Liver (tissue), 9 donors: ENCODE measurements around the gene ARHGEF26. TPM values are rescaled to one million over a fixed set of nuclear protein-coding genes. Genes with fewer than 3 reads are reported as not detected.

Experiments used
- DNase-seq: peaks from one replicate; pipeline ENCODE4 v3.0.0-alpha.2; 2017; ENCODE audit warnings: low spot score
- H3K27ac ChIP-seq, 2 donors: one replicate each; pipeline ENCODE4 v1.7.0; 2013; ENCODE audit warnings: inconsistent platforms in 2 of 2, low read length in 2 of 2, control low read depth in 1 of 2, low read depth in 1 of 2, mild to moderate bottlenecking in 1 of 2
- H3K27me3 ChIP-seq, 4 donors: one replicate each; pipeline versions ENCODE4 v1.6.1 to v1.7.0; 2013; ENCODE audit warnings: low read length in 3 of 4, inconsistent platforms in 1 of 4, mild to moderate bottlenecking in 1 of 4, moderate library complexity in 1 of 4; ENCODE audit not compliant: control insufficient read depth in 4 of 4, insufficient read depth in 4 of 4
- H3K36me3 ChIP-seq, 4 donors: one replicate each; pipeline versions ENCODE4 v1.6.1 to v1.7.0; 2013; ENCODE audit warnings: low read length in 3 of 4, mild to moderate bottlenecking in 3 of 4, low read depth in 1 of 4, moderate library complexity in 1 of 4; ENCODE audit not compliant: control insufficient read depth in 4 of 4, insufficient read depth in 3 of 4
- H3K4me1 ChIP-seq, 4 donors: one replicate each; pipeline versions ENCODE4 v1.6.1 to v1.7.0; 2013; ENCODE audit warnings: low read length in 3 of 4, mild to moderate bottlenecking in 3 of 4, moderate library complexity in 1 of 4; ENCODE audit not compliant: control insufficient read depth in 4 of 4, insufficient read depth in 4 of 4
- H3K4me3 ChIP-seq, 3 donors: one replicate each; pipeline versions ENCODE4 v1.6.1 to v1.7.0; 2013; ENCODE audit warnings: low read length in 3 of 3, control low read depth in 1 of 3, low read depth in 1 of 3, mild to moderate bottlenecking in 1 of 3
- H3K9ac ChIP-seq, 2 donors: one replicate each; pipeline ENCODE4 v1.7.0; 2013; ENCODE audit warnings: low read length in 2 of 2, mild to moderate bottlenecking in 2 of 2, moderate library complexity in 2 of 2, control low read depth in 1 of 2, low read depth in 1 of 2
- H3K9me3 ChIP-seq, 4 donors: one replicate each; pipeline versions ENCODE4 v1.6.1 to v1.7.0; 2013; ENCODE audit warnings: low read length in 3 of 4; ENCODE audit not compliant: control insufficient read depth in 4 of 4
- ATF3 ChIP-seq: IDR thresholded peaks from 2 replicates; pipeline ENCODE4 v1.6.1; 2016; ENCODE audit warnings: antibody characterized with exemption
- CTCF ChIP-seq: fragments of 150-350 bp; IDR thresholded peaks from 2 replicates; pipeline ENCODE4 v1.5.1; 2017; ENCODE audit warnings: improper control_type of control experiment, low read depth, low read length; ENCODE audit not compliant: missing input control
- FOXA1 ChIP-seq: IDR thresholded peaks from 2 replicates; pipeline ENCODE4 v1.6.1; 2016; ENCODE audit warnings: antibody characterized with exemption
- GABPA ChIP-seq, 2 donors: IDR thresholded peaks in 1 of 2; conservative IDR thresholded peaks in 1 of 2; 2 replicates each; pipeline ENCODE4 v1.6.1; 2016; ENCODE audit warnings: antibody characterized with exemption in 2 of 2, mild to moderate bottlenecking in 1 of 2, moderate library complexity in 1 of 2
- HNF4A ChIP-seq, 2 donors: conservative IDR thresholded peaks; 2 replicates each; pipeline ENCODE4 v1.6.1; 2016; ENCODE audit warnings: antibody characterized with exemption in 2 of 2, mild to moderate bottlenecking in 2 of 2
- HNF4G ChIP-seq: IDR thresholded peaks from 2 replicates; pipeline ENCODE4 v1.6.1; 2016; ENCODE audit warnings: antibody characterized with exemption
- JUND ChIP-seq, 2 donors: IDR thresholded peaks; 2 replicates each; pipeline ENCODE4 v1.6.1; 2016; ENCODE audit warnings: antibody characterized with exemption in 2 of 2
- MAX ChIP-seq: IDR thresholded peaks from 2 replicates; pipeline ENCODE4 v1.6.1; 2016; ENCODE audit warnings: antibody characterized with exemption
- NR2F2 ChIP-seq: IDR thresholded peaks from 2 replicates; pipeline ENCODE4 v1.6.1; 2016; ENCODE audit warnings: antibody characterized with exemption
- RAD21 ChIP-seq, 2 donors: IDR thresholded peaks; 2 replicates each; pipeline ENCODE4 v1.6.1; 2016; ENCODE audit warnings: antibody characterized with exemption in 2 of 2, mild to moderate bottlenecking in 2 of 2
- REST ChIP-seq: IDR thresholded peaks from 2 replicates; pipeline ENCODE4 v1.6.1; 2016; ENCODE audit warnings: antibody characterized with exemption, mild to moderate bottlenecking
- RXRA ChIP-seq, 2 donors: IDR thresholded peaks; 2 replicates each; pipeline ENCODE4 v1.6.1; 2017 to 2018; ENCODE audit warnings: antibody characterized with exemption in 2 of 2, mild to moderate bottlenecking in 1 of 2
- SP1 ChIP-seq: IDR thresholded peaks from 2 replicates; pipeline ENCODE4 v1.6.1; 2018; ENCODE audit warnings: antibody characterized with exemption, mild to moderate bottlenecking
- TAF1 ChIP-seq: conservative IDR thresholded peaks from 2 replicates; pipeline ENCODE4 v1.6.1; 2016; ENCODE audit warnings: antibody characterized with exemption, mild to moderate bottlenecking
- ZBTB33 ChIP-seq: IDR thresholded peaks from 2 replicates; pipeline ENCODE4 v1.6.1; 2016; ENCODE audit warnings: antibody characterized with exemption
- WGBS: extraction: QIAGEN DNeasy Blood & Tissue Kit; methylation state at CpG from one replicate; pipeline ENCODE4 v1.1.7; 2013; 5-methylcytosine and 5-hydroxymethylcytosine counted together
- polyA plus RNA-seq, 2 donors: library from polyadenylated mRNA; stranded (reverse) in 1 of 2; unstranded in 1 of 2; fragments of 200-250 nt in 1 of 2; fragments of >200 nt in 1 of 2; fragmentation: Nextera tagmentation in 1 of 2; extraction: Ambion mirVana in 1 of 2; gene quantifications; one replicate each; pipeline versions ENCODE4 v1.2.1 to v1.2.3, GENCODE V29; 2013 to 2015
- total RNA-seq, 2 donors: library from RNA; depleted of rRNA; stranded (reverse); fragments of >200 nt; gene quantifications; one replicate each; pipeline ENCODE4 v1.2.3, GENCODE V29; 2014
- donor health status: healthy.
- donor health status: healthy.
- donor health status: healthy.
- donor health status: healthy.
- donor health status: healthy.

Gene ARHGEF26
- total and polyA plus RNA-seq, 4 donors = 1.4 to 27.9 (median 18.7) TPM

GRCh38 chr3:154115332-154115731 lies 5.9 kb upstream of the ARHGEF26 start:
- no peak for DNase-seq
- Histone ChIP-seq H3K4me1 (peaks cover 0 to 12% (median 10%) of the 10 kb centered on the region in 4 donors), H3K27me3 (no peaks in the 10 kb centered on the region), H3K27ac (no peak overlapping the region), H3K4me3 (no peak overlapping the region), H3K9me3 (no peaks in the 10 kb centered on the region), H3K36me3 (no peaks in the 10 kb centered on the region), H3K9ac (no peak overlapping the region)
- TF ChIP-seq RXRA (IDR thresholded peaks at IDR 0.05) = no peak
- no peak for TF ChIP-seq SP1
- no peak for TF ChIP-seq RAD21 (IDR thresholded peaks at IDR 0.05)
- TF ChIP-seq GABPA (IDR thresholded peaks at IDR 0.05 in 1 of 2, conservative IDR thresholded peaks at IDR 0.05 in 1 of 2) = no peak
- TF ChIP-seq CTCF = no peak
- TF ChIP-seq HNF4A (conservative IDR thresholded peaks at IDR 0.05) = no peak
- TF ChIP-seq JUND (IDR thresholded peaks at IDR 0.05) = no peak
- no peak for TF ChIP-seq FOXA1
- TF ChIP-seq MAX = no peak
- TF ChIP-seq TAF1 = no peak
- no peak for TF ChIP-seq NR2F2
- 92% methylated on average over 2 of the region's 2 CpGs for WGBS

- H3K4me1 ChIP-seq = peaks cover 0 to 10% (median 4%) of the 10 kb centered on the region in 4 donors
- no peak overlapping the region for H3K9ac ChIP-seq
- no peak overlapping the region for H3K27ac ChIP-seq
- TF ChIP-seq RXRA (IDR thresholded peaks at IDR 0.05) (no peak), NR2F2 (no peak), HNF4G (no peak), REST (no peak), CTCF (no peak), JUND (IDR thresholded peaks at IDR 0.05) (no peak), GABPA (IDR thresholded peaks at IDR 0.05 in 1 of 2, conservative IDR thresholded peaks at IDR 0.05 in 1 of 2) (no peak), HNF4A (conservative IDR thresholded peaks at IDR 0.05) (no peak), ZBTB33 (no peak), TAF1 (no peak), ATF3 (no peak)
- 45% methylated on average over 2 of the region's 2 CpGs for WGBS
- H3K4me3 ChIP-seq = peak overlapping the region in 1 of 3 donors; percentile 68
- DNase-seq = no peak
- no peaks in the 10 kb centered on the region for H3K36me3 ChIP-seq
- H3K9me3 ChIP-seq = no peaks in the 10 kb centered on the region
- H3K27me3 ChIP-seq = no peaks in the 10 kb centered on the region
These were observed 1.2 kb upstream of the ARHGEF26 start for GRCh38 chr3:154119951-154120350.
